ENCODE data around the gene FHIT.
"Not testable (repeated sequence)": the region's sequence is repeated elsewhere in the genome, so short reads cannot be mapped to it uniquely, and the experiment has no call there.

FHIT gene

DNA sequence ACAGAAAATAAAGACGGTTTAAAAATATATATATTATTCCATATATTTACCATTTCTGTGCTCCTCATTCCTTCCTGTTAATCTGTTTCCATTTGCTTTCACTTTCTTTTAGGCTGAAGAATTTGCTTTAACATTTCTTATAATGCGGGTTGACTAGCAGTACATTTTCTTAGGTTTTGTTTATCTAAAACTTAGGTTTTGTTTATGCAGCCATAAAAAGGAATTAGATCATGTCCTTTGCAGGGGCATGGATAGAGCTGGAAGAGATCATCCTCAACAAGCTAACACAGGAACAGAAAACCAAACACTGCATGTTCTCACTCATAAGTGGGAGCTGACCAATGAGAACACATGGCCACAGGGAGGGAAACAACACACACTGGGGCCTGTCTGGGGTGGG, 578.1 kb downstream of the FHIT start:
- DNase-seq: no peak

DNA sequence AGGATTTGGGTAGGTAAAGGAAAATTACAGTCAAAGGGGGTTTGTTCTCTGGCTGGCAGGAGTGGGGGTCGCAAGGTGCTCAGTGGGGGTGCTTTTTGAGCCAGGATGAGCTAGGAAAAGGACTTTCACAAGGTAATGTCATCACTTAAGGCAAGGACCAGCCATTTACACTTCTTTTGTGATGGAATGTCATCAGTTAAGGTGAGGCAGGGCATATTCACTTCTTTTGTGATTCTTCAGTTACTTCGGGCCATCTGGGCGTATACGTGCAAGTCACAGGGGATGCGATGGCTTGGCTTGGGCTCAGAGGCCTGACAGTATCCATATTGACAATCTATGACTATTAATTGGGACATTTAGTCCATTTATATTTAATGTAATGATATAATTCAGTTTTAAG, 578.9 kb downstream of the FHIT start:
- not testable (repeated sequence) for DNase-seq

DNA sequence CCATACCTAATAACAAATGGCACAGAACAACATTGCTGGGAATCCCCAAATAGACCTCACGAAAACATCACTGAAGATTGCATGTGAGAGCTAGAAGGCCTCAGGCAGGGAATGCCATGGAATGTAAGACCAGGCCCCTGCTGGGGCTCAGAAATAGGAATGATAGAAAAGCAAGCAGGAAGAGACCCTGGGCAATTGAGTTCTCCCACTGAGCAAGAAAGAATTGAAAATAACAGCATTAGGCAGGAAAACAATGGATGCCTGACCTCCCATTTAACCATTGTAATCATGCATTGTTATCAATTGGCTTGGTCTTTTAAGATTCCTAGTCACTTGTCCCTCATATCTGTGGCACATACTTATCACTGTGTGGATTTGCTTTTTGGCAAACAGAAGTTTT, 581.6 kb downstream of the FHIT start:
- DNase-seq: no peak

DNA sequence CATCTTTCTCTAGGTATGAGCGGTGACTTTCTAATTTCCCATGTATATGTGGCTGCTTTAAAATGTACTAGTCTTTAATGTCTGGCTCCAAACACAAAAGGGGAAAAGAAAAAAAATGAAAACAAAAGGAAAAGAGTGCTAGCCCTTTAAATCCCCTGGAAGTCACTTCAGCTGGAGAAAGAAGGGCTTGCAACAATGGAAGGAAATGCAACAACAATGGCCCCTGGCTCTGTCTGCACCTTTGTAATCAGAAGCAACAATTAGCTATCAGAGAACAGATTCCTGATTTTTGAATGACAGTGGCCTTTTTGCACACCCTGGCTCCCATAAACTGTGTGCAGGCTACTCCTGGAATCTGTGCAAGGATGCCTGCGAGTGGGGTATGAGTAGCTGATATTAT, 591.2 kb downstream of the FHIT start:
- DNase-seq: no peak

DNA sequence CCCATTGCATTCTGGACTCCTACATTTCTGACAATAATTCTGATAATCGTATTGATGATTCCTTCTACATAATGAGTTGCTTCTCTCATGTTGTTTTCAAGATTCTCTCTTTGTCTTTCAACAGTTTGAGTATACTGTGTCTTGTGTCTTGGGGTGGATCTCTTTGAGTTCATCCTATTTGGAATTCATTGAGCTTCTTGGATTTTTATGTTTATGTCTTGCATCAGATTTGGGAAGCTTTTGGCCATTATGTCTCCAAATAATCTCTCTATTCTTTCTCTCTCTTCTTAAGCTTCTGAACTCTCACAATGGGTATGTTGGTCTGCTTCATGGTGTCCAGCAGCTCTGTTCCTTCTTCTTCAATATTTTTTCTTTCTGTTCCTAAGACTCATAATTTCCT, 592.2 kb downstream of the FHIT start:
- no peak for DNase-seq

DNA sequence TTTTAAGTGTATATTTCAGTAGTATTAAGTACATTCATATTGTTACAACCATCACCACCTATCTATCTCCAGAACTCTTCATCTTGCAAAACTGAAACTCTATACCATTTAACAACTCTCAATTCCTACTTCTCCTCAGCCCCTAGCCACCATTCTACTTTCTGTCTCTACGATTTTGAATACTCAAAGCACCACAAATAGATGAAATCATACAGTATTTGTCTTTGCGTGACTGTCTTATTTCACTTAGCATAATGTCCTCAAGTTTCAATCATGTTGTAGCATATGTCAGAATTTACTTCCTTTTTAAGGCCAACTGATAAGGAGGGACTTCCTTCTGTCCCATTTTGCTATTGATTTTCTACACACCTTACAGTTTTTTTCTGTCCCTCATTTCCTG, 593.3 kb downstream of the FHIT start:
- no peak for DNase-seq

DNA sequence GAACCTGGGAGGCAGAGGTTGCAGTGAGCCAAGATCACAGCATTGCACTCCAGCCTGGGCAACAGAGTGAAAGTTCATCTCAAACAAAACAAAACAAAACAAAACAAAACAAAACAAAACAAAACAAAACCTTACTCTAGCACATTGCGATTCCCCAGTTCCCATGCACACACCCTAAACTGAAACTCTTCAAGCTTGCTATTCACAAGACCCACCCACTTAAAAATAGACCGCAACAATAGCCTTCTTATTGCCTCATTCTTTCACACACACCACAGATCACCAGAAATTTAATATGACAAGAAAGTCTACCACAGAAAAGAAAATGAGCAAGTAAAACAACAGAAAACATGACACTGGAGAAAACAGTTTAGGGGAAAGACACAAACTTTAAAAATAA, 598.4 kb downstream of the FHIT start:
- no peak for DNase-seq

DNA sequence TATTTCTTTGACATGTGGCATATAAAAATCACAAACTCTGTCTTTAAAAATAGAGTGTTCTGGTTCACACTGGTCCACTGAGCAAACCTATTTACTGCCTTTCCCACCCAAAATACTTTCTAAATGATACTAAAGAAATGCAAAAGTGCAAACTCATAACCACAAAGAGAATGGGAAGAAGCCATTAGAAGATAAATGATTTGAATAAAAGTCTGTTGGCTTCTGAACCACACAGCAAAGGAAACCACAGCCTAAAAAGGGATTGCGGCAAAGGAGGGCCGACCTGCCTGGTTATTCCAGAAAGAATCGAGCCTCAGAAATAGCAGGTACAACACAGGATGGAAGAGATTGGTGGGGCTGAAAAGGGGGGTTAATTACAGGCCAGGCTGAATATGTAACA, 599.5 kb downstream of the FHIT start:
- DNase-seq: no peak

DNA sequence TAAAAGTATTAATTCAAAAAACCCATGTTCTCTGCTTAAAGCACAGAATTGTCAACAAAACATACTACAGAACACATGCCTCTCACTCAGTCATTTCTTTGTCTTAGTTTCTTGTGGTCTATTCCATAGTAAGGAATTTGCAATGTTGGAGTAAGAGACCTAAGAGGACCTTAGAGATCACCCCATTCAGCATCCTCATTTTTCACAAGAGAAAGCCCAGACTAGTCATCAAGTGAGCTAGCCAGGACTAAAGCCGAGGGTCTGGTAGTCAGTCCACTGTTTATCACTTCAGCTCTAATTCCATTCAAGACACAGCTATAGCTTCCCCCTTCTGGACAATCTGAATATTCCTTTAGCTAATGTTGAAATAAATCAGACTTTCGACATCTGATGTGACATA, 601.1 kb downstream of the FHIT start:
- no peak for DNase-seq

DNA sequence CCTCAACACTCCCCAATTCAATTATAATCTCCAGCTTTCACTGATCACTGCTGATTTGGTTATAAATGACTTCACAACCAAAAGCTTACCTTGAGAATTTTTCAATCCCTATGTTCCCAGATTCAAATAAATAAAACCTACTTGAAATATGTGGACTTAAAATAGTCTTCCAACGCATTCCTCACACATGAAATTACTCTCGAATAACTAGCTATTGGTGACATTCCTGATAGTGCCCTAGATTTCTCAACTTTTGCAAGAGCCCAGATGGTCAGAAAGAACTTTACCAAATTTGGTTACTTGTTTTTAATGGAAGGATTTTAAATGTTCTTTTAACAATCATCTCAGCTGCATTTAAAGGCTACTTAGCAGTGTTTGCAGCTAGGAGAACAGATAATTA, 605.5 kb downstream of the FHIT start:
- DNase-seq: no peak

DNA sequence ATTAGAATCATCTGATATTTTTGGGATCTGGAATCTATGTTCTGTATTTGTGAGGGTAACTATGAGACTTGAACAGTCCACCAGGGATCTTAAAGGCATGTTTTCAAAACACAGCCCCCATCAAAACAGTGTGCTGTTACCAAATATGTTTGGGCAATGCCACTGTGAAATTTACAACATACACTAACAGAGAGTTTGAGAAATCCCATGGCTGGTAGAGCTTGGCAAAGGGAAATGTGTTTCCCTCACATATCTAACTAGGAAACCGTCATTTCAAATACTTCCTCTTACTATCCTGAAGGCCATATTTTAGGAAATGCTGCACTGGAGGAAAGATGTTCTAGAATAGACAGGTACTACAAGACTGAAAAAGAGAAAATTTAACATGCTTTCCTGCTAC, 607.4 kb downstream of the FHIT start:
- DNase-seq: no peak

DNA sequence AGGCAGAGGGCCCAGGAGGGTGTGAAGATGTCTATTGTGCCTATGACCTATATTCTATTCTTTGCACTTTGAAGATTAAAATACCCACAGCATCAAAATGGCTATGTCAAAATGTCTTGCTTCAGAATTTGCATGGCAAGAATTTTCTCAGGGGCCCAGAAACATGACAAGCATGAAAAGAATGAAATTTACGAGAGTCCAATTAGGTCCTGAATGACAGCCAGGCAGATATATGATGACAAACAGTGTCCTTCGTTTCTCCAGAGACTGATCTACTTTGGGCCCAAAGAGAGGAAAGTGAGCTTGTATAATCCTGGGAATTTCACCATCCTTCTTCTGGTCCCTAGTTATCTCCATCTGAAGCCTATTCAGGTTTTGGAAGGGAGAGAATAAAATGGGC, 609.9 kb downstream of the FHIT start:
- no peak for DNase-seq

DNA sequence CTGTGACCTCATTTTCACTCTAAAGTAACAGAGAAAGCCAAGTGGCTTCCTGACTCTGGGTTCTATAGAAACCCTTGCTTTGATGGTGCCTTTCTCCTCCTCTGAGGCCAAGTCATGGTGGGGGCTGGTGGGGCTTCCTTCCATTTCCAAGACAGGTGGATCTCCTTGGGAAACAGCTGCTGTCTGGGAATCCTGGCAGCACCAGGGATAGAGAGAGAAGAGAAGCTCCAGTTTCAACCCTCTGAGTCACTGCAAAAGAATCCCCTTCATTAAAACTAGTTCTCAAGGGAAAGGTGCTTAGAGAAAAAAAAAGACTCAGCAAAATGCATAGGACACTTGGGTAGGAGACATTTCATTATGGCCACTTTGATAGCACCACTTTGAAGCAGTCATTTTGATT, 614.4 kb downstream of the FHIT start:
- no peak for DNase-seq

DNA sequence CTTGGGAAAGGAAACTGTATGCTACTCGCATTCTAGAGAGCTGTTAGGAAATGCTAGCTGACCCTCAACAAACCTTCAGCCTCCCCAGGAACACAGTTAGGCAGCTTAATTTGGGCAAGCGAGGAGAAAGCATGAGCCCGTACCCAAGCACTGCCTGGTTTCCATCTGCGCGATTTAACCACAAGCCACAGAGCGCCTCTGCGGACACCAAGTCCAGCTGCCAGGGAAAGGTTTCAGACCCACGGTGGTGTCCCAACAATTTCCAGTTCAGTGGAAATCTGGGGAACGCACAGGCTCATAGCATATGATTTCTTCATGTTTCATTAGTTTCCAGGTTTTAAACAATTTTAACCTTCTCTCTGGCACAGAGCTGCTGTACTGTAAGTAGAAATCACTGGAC, 617.6 kb downstream of the FHIT start:
- DNase-seq: no peak

DNA sequence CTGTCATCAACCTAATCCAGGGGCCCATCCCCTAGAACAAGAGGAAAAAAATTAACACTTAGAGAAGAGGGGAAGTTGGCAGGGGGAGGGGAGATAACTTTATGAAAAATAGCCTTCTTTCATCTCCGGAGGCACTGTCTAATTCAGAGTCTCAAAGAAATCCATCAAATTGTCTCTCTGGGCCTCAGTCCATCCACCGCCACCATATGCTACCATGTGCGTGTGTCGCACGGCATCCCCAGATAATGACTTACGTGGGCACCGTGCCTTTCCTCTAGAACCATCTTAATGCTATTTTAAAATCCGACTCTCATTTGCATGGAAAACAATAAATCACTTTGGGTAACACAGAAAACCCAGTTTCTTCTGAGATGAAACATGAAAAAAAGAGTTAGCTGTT, 619.7 kb downstream of the FHIT start:
- no peak for DNase-seq

DNA sequence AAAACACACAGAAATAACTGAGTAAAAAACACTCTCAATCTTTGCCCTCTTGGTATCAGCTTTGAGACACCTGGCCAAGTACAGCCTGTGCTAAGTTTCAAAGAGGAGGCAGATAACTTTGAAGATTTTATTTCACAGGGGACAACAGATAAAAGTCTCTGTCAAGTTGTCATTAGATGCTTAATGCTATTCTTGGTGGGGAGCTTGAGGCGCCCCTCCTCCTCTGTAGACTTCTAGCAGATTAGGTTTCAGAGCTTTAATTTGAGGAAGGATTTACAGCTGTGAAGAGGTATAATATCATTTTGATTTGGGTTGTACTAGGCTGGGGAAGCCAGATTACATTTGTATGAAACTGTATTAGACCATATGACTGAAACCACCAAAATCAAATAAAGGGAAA, 620.3 kb downstream of the FHIT start:
- DNase-seq: no peak

DNA sequence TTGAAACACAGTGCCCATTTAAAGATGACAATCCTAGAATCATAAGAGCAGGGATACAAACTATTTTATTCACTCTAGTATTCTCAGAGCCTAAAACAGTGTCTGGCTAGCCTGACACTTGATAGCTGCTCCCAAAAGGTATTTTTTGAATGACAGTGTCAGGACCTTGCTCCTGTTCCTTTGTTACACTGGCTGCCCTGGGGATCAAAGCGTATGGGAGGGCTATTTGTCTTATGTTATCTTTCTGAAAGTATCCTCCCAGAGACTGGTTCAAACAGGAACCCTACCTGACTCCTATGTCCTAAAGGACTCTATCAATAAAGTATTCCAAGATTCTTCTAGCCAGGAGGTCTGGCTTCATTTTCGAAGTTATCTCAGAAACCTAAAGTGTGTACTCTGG, 621.4 kb downstream of the FHIT start:
- no peak for DNase-seq

DNA sequence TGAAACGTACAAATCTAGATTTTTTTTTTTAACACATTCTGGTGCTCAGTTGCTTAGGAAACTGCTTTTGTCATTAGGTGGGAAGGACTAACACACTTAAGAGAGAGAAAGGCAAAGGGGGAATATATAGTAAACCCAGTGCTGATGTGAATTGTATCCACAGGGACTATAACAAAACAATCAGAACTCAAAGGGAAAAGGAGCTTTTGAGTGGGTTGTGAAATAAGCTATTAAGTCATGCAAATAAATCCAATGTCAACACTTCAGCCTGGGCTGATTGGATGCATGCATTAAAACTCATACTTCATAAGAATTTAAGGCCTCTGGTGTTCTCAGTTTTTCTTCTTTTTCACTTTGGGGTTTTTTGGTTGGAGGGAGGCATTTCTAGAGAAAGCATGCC, 628.9 kb downstream of the FHIT start:
- DNase-seq: no peak

DNA sequence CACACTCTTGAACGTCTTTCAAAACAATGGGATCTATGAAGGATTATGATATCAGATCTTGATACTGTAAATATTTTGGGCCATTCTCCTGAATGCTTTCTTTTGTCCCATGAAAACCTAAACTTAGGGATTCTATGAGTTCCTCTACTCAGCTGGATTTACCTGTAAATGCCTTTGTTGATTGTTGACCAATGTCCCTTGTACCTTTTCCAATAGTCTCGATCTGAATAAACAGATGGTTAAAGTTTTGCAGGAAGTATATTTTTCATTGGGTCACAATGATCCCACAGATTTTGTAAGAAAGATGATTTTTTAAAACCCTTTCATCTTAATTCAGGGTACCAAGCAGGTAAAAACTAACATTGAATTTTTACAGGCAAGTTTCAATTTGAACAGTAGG, 634.1 kb downstream of the FHIT start:
- no peak for DNase-seq

DNA sequence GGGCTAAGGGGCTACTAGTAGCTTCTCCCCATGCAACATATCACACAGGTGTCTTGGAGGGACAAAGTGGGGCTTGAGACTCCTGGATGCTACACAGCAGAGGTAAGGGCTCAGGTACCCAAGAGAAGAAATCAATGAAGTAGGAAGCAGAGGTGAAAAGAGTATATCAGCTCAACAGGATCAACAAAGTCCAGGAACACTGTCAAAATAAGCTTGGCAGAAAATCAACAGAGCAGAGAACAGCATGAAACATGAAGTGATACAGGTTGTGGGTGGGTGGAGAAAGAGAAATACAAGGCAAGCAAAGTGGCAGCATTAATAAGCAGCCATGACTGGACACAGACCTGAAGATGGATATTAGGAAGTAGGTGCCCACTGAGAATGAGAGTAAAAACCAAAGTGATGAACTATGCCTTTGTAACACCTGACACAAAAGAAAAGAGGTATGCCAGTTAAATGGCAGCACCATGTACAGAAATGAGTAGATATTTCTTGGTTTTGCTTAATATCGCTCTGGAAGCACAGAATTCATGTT, 637.4 kb downstream of the FHIT start:
- DNase-seq: no peak

DNA sequence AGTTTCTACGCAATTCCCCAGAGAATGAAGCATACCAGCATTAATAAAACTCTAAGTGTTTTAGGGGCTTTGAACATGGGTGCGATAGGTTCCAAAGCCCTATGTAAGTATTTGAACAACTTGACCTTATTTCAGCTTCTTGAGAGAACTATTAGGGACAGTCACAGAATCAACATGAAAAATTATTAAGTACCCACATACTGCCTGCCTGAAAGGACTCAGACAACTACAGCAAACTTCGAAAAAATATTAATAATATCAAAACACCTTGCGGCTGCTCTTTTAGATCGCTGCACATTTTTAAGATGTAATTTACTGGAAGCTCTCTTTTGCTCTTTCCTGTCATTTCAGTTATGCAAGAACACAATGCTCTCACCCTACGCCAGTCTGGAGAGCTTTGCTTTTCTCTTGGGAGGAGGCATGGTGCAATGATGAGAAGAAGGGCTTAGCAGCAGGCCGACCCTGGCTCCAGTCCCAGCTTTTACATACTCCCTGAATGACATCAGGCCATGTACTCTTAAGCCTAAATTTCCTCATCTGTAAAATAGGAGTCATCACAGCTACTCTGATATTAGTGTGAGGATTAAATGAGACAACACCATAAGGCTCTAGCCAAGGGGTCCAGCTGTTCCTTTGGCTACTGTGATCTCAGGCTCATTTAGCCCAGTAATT, 640.7 kb downstream of the FHIT start:
- DNase-seq: no peak

DNA sequence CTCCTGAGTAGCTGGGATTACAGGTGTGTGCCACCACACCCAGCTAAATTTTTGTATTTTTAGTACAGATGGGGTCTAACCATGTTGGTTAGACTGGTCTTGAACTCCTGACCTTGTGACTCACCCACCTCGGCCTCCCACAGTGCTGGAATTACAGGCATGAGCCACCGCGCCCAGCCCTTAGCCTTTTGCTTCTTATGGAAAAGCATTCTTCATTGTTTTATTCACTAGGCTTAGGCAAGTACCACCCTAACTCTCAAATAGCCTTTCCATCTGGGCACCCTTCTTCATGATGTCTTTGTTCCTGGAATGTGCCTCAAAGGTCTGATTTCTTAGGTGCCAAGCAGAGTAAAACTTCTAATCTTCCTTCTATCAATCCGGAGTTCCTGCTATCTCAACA, 641.8 kb downstream of the FHIT start:
- no peak for DNase-seq

DNA sequence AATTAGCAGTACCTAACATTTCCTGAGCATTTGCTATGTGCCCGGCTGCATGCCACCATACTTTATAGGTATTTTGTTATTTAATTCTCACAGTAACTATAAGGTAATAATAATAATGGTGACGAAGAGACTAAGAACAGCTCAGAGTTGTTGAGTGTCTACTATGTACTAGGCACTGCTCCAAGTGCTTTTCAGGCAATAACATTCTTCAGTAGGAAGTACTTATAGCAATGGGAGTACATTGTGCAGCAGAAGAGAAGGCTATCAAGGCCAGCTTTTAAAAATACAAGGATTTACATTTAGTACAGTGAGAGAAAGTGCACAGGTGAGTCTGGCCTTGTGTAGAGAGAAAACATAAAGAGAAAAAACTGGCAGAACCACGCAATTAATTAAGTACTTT, 647.4 kb downstream of the FHIT start:
- no peak for DNase-seq

DNA sequence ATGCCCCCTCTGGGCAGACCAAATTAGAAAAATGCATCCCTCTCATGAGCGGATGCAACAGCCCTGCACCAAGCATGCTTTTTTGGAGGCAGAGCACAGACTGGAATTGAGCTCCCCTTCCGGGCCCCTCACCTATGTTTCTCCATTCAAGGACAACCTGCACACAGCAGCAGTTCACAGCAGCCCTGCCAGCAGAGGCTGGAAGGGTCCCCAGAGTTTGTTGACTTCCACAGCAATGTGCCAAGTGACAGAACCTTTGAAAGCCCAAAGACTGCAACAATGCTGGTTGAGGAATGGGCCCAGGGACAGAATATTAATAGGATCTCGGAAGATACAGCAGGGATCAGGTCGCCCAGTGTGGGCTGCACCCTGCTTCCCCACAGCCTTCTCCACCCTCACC, 650.4 kb downstream of the FHIT start:
- DNase-seq: no peak

DNA sequence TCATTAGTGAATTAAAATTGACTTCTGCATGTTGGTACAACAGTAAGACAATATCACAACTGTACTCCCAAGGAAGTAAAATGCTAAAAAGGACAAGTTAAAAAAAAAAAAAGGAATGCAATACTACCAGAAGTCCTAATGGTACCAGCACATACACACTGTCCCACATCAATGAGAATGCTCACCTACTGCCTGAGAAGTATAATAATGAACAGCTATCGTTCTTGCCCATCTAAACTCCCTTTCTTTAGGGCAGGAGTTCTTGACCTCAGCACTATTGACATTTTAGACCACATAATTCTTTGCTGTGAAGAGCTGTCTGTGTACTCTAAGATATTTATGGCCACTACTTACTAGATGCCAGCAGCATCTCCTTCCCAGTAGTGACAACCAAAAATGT, 651.7 kb downstream of the FHIT start:
- DNase-seq: no peak

DNA sequence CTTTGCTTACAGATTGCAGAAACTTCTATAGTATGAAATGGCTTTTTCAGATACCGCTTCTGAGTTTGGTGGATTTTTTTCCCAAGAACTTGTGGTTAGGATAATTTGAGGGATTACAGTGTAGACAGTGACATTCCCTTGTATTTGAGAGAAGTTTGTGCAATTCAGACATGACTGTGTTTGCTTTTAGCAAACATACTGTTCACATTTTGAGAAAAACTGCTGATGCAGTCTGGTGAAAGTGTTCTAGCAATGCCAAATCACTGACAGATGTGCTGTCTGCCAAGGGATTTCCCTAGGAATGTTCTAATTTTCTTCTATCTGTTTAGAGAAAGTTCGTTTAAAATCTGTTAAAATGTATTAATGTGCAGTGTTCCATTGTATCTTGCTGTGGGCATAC, 652.6 kb downstream of the FHIT start:
- DNase-seq: no peak

All from NCI-H187 treated with DMSO at 0.1 percent for 48 hours (cell line).